Fibroblast of the aortic adventitia (primary cell): ENCODE results near the gene PALLD. TPM values are rescaled to one million over a fixed set of nuclear protein-coding genes. Genes with fewer than 3 reads are reported as not detected.
"Not testable (repeated sequence)": the region's sequence is repeated elsewhere in the genome, so short reads cannot be mapped to it uniquely, and the experiment has no call there.

ENCODE experiments used
- DNase-seq: peaks from one replicate; pipeline ENCODE4 v3.0.0-alpha.2; 2010; ENCODE audit warnings: low read depth
- H3K4me3 ChIP-seq: 2 replicates; pipeline ENCODE4 v1.5.1; 2011; ENCODE audit warnings: low read depth, mild to moderate bottlenecking, control low read depth, low read length, moderate library complexity
- total RNA-seq: library from RNA; depleted of rRNA; stranded (reverse); fragments of >200 nt; gene quantifications from 2 replicates; pipeline ENCODE4 v1.2.3, GENCODE V29; 2012; ENCODE audit warnings: low replicate concordance
- TF ChIP-seq, protein P1 (sequence below): IDR thresholded peaks from 2 replicates; pipeline ENCODE4 v1.5.1; 2011; ENCODE audit warnings: mild to moderate bottlenecking, low read length, control low read depth, inconsistent platforms; ENCODE audit not compliant: insufficient read depth

Gene PALLD
- total RNA-seq, 1 donor, result 52.1 TPM

DNA sequence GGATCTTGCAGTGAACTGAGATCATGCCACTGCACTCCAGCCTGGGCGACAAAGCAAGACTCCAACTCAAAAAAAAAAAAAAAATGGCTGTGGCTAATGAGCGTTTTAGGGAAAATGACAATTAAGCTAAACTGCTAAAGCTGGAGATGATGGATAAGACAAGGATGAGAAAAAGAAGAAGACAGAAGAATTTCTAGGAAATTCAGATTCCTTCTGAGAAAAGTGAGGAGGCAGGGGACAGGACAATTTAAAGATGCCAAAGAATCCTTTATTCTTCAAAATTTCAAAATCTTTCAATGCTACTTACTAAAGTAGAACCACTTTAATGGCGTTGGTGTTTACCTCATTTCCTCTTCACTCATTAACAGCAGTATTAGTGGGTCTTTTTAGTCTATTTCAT is 7.7 kb downstream of the PALLD start:
- H3K4me3 ChIP-seq, result no peak overlapping the region
- no peak for DNase-seq
- TF ChIP-seq, protein P1, sequence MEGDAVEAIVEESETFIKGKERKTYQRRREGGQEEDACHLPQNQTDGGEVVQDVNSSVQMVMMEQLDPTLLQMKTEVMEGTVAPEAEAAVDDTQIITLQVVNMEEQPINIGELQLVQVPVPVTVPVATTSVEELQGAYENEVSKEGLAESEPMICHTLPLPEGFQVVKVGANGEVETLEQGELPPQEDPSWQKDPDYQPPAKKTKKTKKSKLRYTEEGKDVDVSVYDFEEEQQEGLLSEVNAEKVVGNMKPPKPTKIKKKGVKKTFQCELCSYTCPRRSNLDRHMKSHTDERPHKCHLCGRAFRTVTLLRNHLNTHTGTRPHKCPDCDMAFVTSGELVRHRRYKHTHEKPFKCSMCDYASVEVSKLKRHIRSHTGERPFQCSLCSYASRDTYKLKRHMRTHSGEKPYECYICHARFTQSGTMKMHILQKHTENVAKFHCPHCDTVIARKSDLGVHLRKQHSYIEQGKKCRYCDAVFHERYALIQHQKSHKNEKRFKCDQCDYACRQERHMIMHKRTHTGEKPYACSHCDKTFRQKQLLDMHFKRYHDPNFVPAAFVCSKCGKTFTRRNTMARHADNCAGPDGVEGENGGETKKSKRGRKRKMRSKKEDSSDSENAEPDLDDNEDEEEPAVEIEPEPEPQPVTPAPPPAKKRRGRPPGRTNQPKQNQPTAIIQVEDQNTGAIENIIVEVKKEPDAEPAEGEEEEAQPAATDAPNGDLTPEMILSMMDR, result no peak

GRCh38 chr4:168506014-168506413 is 9.2 kb downstream of the PALLD start:
- TF ChIP-seq, protein P1, result no peak
- no peak overlapping the region for H3K4me3 ChIP-seq
- no peak for DNase-seq

GRCh38 chr4:168507178-168507815 is 10.4 kb downstream of the PALLD start:
- TF ChIP-seq, protein P1, result no peak
- no peak overlapping the region for H3K4me3 ChIP-seq
- DNase-seq, result no peak

- DNase-seq, result no peak
- no peak overlapping the region for H3K4me3 ChIP-seq
- TF ChIP-seq, protein P1, result no peak
Measured at GRCh38 chr4:168508683-168509082, 11.8 kb downstream of the PALLD start.

DNA sequence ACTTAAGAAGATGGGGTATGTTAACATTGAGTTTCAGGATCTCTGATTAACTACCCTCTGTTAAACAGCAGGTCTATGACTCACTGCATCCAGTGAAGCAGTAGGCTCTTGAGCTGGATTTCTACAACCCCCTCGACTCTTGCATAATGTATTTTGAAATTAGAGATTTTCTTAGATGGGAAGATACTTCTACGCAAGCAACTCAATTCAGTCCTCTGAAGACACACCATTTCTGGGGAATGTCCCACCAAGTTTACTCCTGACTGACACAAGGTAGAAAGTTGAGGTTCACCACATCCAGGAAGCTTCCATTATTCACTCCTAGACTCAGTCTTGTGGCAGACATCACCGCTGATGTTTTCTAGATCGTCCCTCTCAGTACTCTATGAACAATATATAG is 12.9 kb downstream of the PALLD start:
- TF ChIP-seq, protein P1, result no peak
- H3K4me3 ChIP-seq, result no peak overlapping the region
- DNase-seq, result peak; percentile 60

- no peak overlapping the region for H3K4me3 ChIP-seq
- no peak for DNase-seq
- TF ChIP-seq, protein P1, result no peak
Measured at GRCh38 chr4:168511780-168512489, 15.1 kb downstream of the PALLD start.

DNA sequence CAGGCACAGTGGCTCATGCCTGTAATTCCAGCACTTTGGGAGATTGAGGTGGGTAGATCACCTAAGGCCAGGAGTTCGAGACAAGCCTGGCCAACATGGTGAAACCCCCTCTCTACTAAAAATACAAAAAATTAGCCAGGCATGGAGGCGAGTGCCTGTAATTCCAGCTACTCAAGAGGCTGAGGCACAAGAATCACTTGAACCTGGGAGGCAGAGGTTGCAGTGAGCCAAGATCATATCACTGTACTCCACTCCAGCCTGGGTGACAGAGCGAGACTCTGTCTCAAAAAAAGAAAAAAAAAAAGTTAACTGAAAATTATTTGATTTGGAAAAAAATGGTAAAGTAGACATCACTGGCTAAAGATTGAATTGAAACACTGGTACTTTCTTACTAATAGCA is 17.0 kb downstream of the PALLD start:
- H3K4me3 ChIP-seq, DNase-seq: not testable (repeated sequence)
